GM12892 (cell line): ENCODE measurements around the gene FBXO47.

ENCODE experiments used
- POLR2A ChIP-seq: IDR thresholded peaks from 2 replicates; pipeline ENCODE4 v1.6.1; 2011; ENCODE audit warnings: low read depth, low read length, control low read depth
- TAF1 ChIP-seq: IDR thresholded peaks from 2 replicates; pipeline ENCODE4 v1.6.1; 2011; ENCODE audit warnings: low read depth, mild to moderate bottlenecking, control low read depth, low read length, borderline replicate concordance

DNA sequence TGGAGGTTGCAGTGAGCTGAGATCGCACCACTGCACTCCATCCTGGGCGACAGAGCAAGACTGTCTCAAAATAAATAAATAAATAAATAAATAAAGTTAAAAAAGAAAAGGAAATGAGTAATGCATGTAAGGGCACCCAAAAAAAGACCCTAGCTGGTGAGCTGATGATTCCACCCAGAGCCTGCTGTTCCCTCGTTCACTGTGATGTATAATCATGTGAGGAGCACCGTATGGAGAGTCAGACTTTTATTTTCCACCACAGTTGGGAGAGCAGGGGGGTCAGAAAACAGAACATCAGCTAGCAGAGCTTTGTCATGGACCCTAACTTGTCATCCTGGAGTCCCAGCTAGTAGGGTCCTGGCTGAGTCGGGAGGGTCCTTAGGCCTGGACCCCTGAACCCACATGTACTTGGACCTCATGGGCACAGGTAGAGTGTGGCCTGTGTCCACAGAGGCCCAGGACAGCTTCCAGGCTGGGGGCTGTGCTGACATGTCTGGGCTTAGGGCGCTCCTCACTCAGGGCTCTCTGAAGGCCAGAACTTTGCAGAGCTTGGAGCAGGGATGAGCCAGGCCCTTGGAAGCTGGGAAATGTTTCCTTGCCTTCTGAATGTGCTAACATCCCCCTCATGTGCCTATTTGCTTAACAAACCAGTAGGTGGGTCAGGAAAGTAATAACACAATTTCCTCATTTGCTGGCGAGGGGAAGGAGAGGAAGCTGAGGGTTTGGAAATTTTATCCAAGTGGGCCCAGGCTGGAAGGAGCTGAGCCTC, 60.6 kb downstream of the FBXO47 start:
- TF ChIP-seq POLR2A, result no peak
- TF ChIP-seq TAF1, result no peak
